GM10847 (cell line): ENCODE data around the gene DEPP1.

Source experiments
- POLR2A ChIP-seq: IDR thresholded peaks from 2 replicates; pipeline ENCODE4 v1.6.1; 2011; ENCODE audit not compliant: insufficient read length; ENCODE audit errors: extremely low read depth

Gene DEPP1

GRCh38 chr10:44958196-44958897, 20.3 kb downstream of the DEPP1 start:
- no peak for TF ChIP-seq POLR2A

DNA sequence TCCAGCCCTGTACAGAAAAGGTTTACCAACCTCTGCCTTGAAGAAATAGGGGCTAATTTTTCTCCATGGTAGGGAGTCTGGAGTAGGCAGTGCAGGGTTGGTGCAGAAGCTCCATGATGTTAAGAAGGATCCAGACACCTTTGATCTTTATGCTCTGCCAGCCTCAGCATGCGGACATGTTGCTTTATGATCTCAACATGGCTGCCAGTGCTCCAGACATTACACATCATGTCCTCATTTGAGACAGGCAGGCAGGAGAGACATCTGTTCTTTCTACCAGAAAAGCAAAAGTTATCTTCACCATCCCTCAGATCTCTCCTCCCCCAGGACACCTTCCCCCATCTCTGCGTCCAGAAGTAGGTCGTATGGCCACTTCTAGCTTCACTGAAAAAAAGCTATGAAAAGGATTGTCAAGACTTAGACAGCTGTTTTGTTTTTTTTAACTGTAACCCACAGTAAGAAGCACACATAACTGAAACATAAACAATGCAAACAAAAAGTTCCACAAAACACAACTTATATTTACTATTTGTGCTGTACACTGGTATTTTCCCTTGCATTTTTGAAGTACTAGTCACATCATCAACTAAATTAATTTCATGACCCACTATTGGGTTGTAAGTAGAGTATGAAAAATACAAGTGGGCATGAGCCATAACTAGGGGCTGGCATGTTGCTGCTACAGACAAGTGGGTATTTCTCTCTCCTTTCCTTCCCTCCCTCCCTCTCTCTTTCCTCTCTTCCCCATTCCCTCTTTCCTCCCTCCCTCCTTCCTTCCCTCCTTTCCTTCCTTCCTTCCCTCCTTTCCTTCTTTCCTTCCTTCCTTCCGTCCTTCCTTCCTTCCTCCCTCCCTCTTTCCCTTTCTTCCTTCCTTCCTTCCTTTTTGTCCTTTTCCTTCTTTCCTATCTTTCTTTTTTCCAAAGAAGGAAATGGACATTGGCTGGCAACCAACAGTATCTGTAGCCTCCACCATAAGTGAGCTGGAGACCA, 21.6 kb downstream of the DEPP1 start:
- no peak for TF ChIP-seq POLR2A

DNA sequence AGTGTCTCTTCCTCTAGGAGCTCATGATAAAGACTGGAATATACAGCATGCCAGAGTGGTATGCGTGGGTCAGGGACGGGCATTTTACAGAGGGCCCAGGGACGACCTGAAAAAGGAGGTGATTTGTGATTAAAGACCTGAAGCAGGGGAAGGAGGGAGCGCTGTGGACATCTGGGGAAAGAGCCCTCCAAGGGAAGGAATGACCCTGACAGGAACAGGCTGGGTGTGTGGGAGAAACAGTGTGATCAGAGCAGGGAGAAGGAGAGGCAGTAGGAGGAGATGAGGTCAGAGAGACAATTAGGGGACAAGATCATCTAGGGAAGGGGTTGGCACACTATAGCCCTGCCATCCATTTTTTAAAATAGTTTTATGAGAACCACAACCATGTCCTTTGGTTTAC, 22.4 kb downstream of the DEPP1 start:
- no peak for TF ChIP-seq POLR2A

GRCh38 chr10:44955413-44956070, 23.1 kb downstream of the DEPP1 start:
- no peak for TF ChIP-seq POLR2A

- TF ChIP-seq POLR2A, result no peak
Measured at GRCh38 chr10:44954962-44955361, 23.6 kb downstream of the DEPP1 start.

- no peak for TF ChIP-seq POLR2A
Measured at GRCh38 chr10:44954042-44954441, 24.6 kb downstream of the DEPP1 start.

DNA sequence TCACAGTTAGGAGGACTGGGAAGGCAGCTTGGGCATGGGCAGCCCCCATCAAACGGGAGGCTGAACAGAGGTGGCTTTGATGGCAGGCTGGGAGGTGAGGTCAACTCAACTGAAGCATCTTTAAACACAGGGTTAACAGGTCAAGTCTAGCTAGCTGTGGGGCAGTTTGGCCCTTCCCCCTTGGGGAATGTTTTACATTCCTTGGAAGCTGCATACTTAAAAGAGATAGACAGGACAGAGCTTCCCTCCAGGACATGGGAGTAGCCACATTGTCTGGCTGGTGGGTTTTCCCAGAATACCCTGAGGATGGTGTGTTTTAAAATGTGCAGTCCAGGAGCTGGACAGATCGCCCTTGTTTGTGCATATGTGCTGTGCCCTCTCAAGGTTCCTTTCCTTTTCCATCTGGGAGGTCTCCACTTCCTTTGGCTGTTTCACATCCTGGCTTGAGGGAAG, 25.8 kb downstream of the DEPP1 start:
- no peak for TF ChIP-seq POLR2A

GRCh38 chr10:44951576-44952226, 26.9 kb downstream of the DEPP1 start:
- TF ChIP-seq POLR2A, result no peak

DNA sequence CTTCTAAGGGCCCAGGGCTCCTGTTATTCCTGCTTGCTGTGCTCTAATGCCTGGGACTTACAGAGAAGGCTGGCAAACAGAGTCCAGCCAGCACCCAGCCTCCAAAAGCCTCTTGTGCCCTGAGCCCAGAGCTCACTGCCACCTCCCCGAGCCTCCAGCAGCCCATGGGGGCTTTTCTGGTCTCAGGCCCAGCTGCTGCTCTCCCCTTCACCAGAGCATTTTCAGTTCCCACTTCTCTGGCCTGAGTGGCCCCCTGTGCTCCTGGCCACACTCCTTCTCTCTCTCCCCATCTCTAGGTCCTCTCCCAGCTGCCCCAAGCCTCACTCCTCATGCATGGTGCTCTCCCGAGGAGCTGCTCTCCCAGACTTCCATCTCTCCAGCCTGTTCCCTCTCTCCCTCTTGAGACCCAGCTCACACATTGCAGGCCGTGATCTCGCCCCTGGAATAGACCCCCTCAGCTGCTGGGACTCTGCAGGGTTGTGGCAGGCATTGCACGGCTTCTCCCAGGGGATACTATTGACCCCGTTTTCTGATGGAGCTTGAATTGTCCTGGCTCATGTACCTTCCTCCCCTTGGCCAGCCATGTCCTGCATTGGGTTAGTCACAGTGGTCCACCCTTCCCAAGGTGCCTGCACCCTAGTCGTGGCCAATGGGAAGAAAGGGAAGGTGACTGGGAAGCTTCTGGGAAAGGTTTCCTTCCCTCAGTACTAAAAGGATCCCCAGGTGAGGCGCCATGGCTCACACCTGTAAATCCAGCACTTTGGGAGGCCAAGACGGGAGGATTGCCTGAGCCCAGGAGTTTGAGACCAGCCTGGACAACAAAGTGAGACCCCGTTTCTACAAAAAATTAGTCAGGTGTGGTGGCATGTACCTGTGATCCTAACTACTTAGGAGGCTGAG, 28.0 kb downstream of the DEPP1 start:
- no peak for TF ChIP-seq POLR2A

DNA sequence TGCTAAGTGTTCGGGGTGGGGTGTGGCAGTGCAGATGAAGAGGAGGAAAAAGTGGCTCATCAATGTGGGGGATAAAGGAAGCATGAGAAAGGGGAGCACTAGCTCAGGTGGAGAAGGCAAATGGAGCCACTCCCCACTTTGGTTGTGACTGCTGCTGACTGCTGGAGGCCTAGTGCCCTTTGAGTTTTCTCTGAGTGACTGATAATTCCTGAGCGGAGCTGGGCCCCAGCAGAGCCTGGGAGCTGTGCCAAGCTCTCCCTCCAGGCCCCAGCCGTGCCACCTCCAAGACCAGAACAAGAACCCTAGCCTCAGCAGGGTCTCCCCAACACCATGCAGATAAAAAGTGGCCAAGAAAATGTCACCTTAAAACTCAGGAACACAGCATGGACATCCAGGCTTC, 28.7 kb downstream of the DEPP1 start:
- TF ChIP-seq POLR2A, result no peak

- TF ChIP-seq POLR2A, result no peak
Measured at GRCh38 chr10:44949127-44949802, 29.3 kb downstream of the DEPP1 start.

DNA sequence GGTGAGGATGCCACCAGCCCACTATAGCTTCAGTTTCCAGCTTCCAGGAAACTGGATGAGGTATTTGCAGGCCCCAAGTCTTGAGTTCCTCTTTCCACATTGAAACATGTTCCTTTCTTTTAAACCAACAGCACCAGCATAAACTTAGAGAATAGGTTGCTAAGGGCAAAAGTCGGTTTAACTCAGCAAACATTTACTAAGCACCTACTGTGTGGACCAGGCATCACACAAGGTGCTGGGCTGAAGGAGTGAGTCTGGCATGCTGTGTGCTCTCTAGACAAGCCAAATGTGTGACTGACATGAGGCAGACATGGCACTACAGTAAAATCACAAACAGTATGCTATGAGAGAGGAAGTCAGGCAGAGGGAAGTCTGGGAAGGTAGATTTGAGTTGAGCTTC, 30.0 kb downstream of the DEPP1 start:
- no peak for TF ChIP-seq POLR2A

GRCh38 chr10:44947371-44948152, 31.0 kb downstream of the DEPP1 start:
- no peak for TF ChIP-seq POLR2A
